HCT116 (cell line): Measurements from ENCODE around the gene ITPR1. TPM values are rescaled to one million over a fixed set of nuclear protein-coding genes. Genes with fewer than 3 reads are reported as not detected.

ENCODE experiments used
- ATAC-seq: fragments of 200-7000 bp; cut with Tn5 transposase; 2 replicates; pipeline ENCODE4 v1.9.1; 2020; ENCODE audit warnings: mild to moderate bottlenecking, moderate library complexity
- BruUV-seq: library from RNA; stranded (reverse); fragments of 400-500 nt; replicated peaks from 2 replicates; lab custom pipeline; 2021; lab: Mats Ljungman, UMichigan
- CTCF ChIA-PET: fragments of 300-600 bp; sonication (Branson Sonifier 250); formaldehyde crosslinking; loops from one replicate; lab custom pipeline; 2021; ENCODE audit warnings: antibody characterized with exemption; lab: Charles Lee
- POLR2A ChIA-PET: fragments of 300-600, 350-600 bp; sonication (Branson Sonifier 250); formaldehyde crosslinking; loops from one replicate; lab custom pipeline; 2021; ENCODE audit warnings: antibody characterized with exemption; lab: Charles Lee
- RAD21 ChIA-PET, 2 experiments: fragments of 300-600 bp; sonication (Branson Sonifier 250); formaldehyde crosslinking; loops; one replicate each; lab custom pipeline; 2023; ENCODE audit warnings: low total read pairs in 2 of 2; ENCODE audit not compliant: uncharacterized antibody in 2 of 2, unreplicated experiment in 2 of 2, low non-redundant PET in 1 of 2; lab: Charles Lee
- DNase-seq: peaks from one replicate; pipeline ENCODE4 v3.0.0-alpha.2; 2010; ENCODE audit warnings: low read depth, low spot score
- H2AFZ ChIP-seq: fragments of 200-600 bp; shearing (Covaris generic), sonication (generic); 2 replicates; pipeline ENCODE4 v1.6.1; 2017; ENCODE audit warnings: low read depth, mixed run types, mixed read lengths, antibody characterized with exemption, low read length; ENCODE audit not compliant: poor library complexity, severe bottlenecking
- H3K27ac ChIP-seq: 2 replicates; pipeline ENCODE4 v1.5.1; 2012; ENCODE audit warnings: low read depth, low read length
- H3K27me3 ChIP-seq: fragments of 200-600 bp; sonication (generic); 2 replicates; pipeline ENCODE4 v1.6.1; 2016; ENCODE audit warnings: mixed run types, low read length, mixed read lengths; ENCODE audit not compliant: insufficient read depth
- H3K36me3 ChIP-seq, 2 experiments: fragments of 200-500 bp in 1 of 2; fragments of 200-600 bp in 1 of 2; sonication (Bioruptor generic) in 1 of 2; sonication (generic) in 1 of 2; 2 replicates each; pipeline versions ENCODE4 v1.5.1 to v1.6.1; 2014 to 2016; ENCODE audit warnings: low read length in 2 of 2, inconsistent platforms in 1 of 2, mixed read lengths in 1 of 2, mixed run types in 1 of 2; ENCODE audit not compliant: insufficient read depth in 2 of 2, control insufficient read depth in 1 of 2
- H3K4me1 ChIP-seq, 2 experiments: fragments of 200-600 bp in 1 of 2; sonication (generic) in 1 of 2; 2 replicates each; pipeline versions ENCODE4 v1.5.1 to v1.6.1; 2012 to 2017; ENCODE audit warnings: low read length in 2 of 2, inconsistent platforms in 1 of 2, mild to moderate bottlenecking in 1 of 2, mixed read lengths in 1 of 2, mixed run types in 1 of 2, moderate library complexity in 1 of 2; ENCODE audit not compliant: insufficient read depth in 2 of 2, control insufficient read depth in 1 of 2
- H3K4me2 ChIP-seq: fragments of 200-600 bp; sonication (generic); 2 replicates; pipeline ENCODE4 v1.6.1; 2017; ENCODE audit warnings: mixed run types, low read length, mixed read lengths
- H3K4me3 ChIP-seq, 2 experiments: fragments of 200-600 bp in 1 of 2; sonication (generic) in 1 of 2; replicated peaks in 1 of 2; 2 replicates each; pipeline ENCODE4 v1.5.1; 2011 to 2016; ENCODE audit warnings: low read length in 2 of 2, control low read depth in 1 of 2, low read depth in 1 of 2, mild to moderate bottlenecking in 1 of 2, mixed read lengths in 1 of 2, mixed run types in 1 of 2
- H3K79me2 ChIP-seq: fragments of 200-600 bp; sonication (generic); 2 replicates; pipeline ENCODE4 v1.6.1; 2017; ENCODE audit warnings: mild to moderate bottlenecking, mixed run types, low read length, moderate library complexity, mixed read lengths; ENCODE audit not compliant: insufficient read depth
- H3K9ac ChIP-seq: fragments of 200-600 bp; sonication (generic); 2 replicates; pipeline ENCODE4 v1.6.1; 2016; ENCODE audit warnings: low read length, mixed read lengths
- H3K9me2 ChIP-seq: fragments of 200-600 bp; sonication (generic), shearing (Covaris generic); 2 replicates; pipeline ENCODE4 v1.6.1; 2017; ENCODE audit warnings: mixed run types, mild to moderate bottlenecking, moderate library complexity; ENCODE audit not compliant: insufficient read depth
- H3K9me3 ChIP-seq, 2 experiments: fragments of 200-500 bp in 1 of 2; fragments of 200-600 bp in 1 of 2; sonication (Bioruptor generic) in 1 of 2; sonication (generic) in 1 of 2; 2 replicates each; pipeline ENCODE4 v1.6.1; 2014 to 2017; ENCODE audit warnings: low read length in 2 of 2, mixed read lengths in 2 of 2, inconsistent platforms in 1 of 2, low read depth in 1 of 2, mild to moderate bottlenecking in 1 of 2, mixed run types in 1 of 2, moderate library complexity in 1 of 2; ENCODE audit not compliant: control insufficient read depth in 1 of 2, insufficient read depth in 1 of 2
- H4K20me1 ChIP-seq: fragments of 200-600 bp; sonication (generic), shearing (Covaris generic); 2 replicates; pipeline ENCODE4 v1.6.1; 2017; ENCODE audit warnings: mixed run types, mild to moderate bottlenecking, moderate library complexity; ENCODE audit not compliant: insufficient read depth
- CBX3 ChIP-seq: IDR thresholded peaks from 2 replicates; pipeline ENCODE4 v1.6.1; 2012; ENCODE audit warnings: low read depth
- CEBPB ChIP-seq: IDR thresholded peaks from 2 replicates; pipeline ENCODE4 v1.6.1; 2012; ENCODE audit warnings: low read depth
- ELF1 ChIP-seq: IDR thresholded peaks from 2 replicates; pipeline ENCODE4 v1.6.1; 2012; ENCODE audit warnings: low read depth, borderline replicate concordance
- EZH2 ChIP-seq: fragments of 200-600 bp; sonication (generic); IDR thresholded peaks from 2 replicates; pipeline ENCODE4 v1.6.1; 2017; ENCODE audit warnings: antibody characterized with exemption, mixed run types
- SIN3A ChIP-seq: IDR thresholded peaks from 2 replicates; pipeline ENCODE4 v1.6.1; 2012; ENCODE audit warnings: low read depth
- SP1 ChIP-seq: IDR thresholded peaks from 2 replicates; pipeline ENCODE4 v1.6.1; 2012; ENCODE audit warnings: low read depth
- SRF ChIP-seq: IDR thresholded peaks from 2 replicates; pipeline ENCODE4 v1.6.1; 2012; ENCODE audit warnings: low read depth
- TCF7L2 ChIP-seq: IDR thresholded peaks from 2 replicates; pipeline ENCODE4 v1.7.0; 2011; ENCODE audit warnings: borderline replicate concordance, inconsistent platforms; ENCODE audit not compliant: insufficient read depth, insufficient read length; ENCODE audit errors: extremely low read depth
- YY1 ChIP-seq: IDR thresholded peaks from 2 replicates; pipeline ENCODE4 v1.6.1; 2011; ENCODE audit warnings: low read length, low read depth, moderate library complexity, mild to moderate bottlenecking; ENCODE audit not compliant: insufficient replicate concordance; ENCODE audit errors: extremely low read depth
- ZFX ChIP-seq: fragments of 450-650 bp; IDR thresholded peaks from 2 replicates; pipeline ENCODE4 v1.6.1; 2017
- ZNF274 ChIP-seq: fragments of 200-500 bp; sonication (Bioruptor generic); IDR thresholded peaks from 2 replicates; pipeline ENCODE4 v1.6.1; 2014; ENCODE audit warnings: mild to moderate bottlenecking, low read depth, low read length, inconsistent platforms
- intact Hi-C: fragments of 100-400 bp; cut with micrococcal nuclease; formaldehyde crosslinking; loops from 2 replicates; pipeline ENCODE4 v1.10.0; 2022
- total RNA-seq: library from RNA; stranded (reverse); gene quantifications from one replicate; pipeline ENCODE4 v1.2.1, GENCODE V29; 2021; ENCODE audit not compliant: unreplicated experiment
- TF ChIP-seq, protein P1 (sequence below): IDR thresholded peaks from 2 replicates; pipeline ENCODE4 v1.6.1; 2012
- TF ChIP-seq, protein P2 (sequence below): IDR thresholded peaks from 2 replicates; pipeline ENCODE4 v1.6.1; 2012; ENCODE audit warnings: low read depth
- TF ChIP-seq, protein P3 (sequence below): IDR thresholded peaks from 2 replicates; pipeline ENCODE4 v1.6.1; 2012

The ITPR1 gene
- total RNA-seq, 1 experiment from 2014 or later: 9.2 TPM

DNA sequence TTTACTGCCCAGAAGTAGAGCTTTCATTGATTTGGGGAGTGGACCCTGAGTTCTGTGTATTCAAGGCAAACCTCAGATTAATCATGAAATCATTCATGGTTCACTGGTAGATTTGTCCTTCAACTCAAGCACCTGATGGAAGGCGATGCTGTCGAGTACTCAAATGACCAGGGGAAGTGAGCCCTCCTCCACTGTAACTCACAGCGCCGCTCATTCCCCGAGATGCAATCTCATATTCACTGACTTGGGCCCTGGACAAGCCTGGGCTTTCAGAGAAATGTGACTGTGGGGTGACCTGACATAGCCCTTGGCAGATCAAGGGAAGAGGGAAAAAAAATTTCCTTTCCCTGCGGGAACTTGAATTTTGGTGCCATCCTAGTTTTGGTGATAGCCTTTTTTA is 329.4 kb downstream of the ITPR1 start:
- Histone ChIP-seq H3K79me2 (no peaks in the 10 kb centered on the region), H2AFZ (no peak overlapping the region), H4K20me1 (no peaks in the 10 kb centered on the region), H3K27me3 (no peaks in the 10 kb centered on the region), H3K36me3 (no peaks in the 10 kb centered on the region), H3K9me3 (no peaks in the 10 kb centered on the region), H3K4me2 (no peak overlapping the region), H3K4me1 (peaks cover 16 to 36% of the 10 kb centered on the region in 2 experiments), H3K9ac (no peak overlapping the region), H3K4me3 (no peak overlapping the region), H3K9me2 (no peaks in the 10 kb centered on the region), H3K27ac (no peak overlapping the region)
- TF ChIP-seq, protein P1, sequence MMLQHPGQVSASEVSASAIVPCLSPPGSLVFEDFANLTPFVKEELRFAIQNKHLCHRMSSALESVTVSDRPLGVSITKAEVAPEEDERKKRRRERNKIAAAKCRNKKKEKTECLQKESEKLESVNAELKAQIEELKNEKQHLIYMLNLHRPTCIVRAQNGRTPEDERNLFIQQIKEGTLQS: no peak
- TF ChIP-seq SIN3A (no peak), SP1 (no peak), CBX3 (no peak), ELF1 (no peak), EZH2 (no peak), CEBPB (no peak), ZFX (no peak), ZNF274 (no peak), SRF (no peak), YY1 (no peak), TCF7L2 (no peak)
- TF ChIP-seq, protein P2, sequence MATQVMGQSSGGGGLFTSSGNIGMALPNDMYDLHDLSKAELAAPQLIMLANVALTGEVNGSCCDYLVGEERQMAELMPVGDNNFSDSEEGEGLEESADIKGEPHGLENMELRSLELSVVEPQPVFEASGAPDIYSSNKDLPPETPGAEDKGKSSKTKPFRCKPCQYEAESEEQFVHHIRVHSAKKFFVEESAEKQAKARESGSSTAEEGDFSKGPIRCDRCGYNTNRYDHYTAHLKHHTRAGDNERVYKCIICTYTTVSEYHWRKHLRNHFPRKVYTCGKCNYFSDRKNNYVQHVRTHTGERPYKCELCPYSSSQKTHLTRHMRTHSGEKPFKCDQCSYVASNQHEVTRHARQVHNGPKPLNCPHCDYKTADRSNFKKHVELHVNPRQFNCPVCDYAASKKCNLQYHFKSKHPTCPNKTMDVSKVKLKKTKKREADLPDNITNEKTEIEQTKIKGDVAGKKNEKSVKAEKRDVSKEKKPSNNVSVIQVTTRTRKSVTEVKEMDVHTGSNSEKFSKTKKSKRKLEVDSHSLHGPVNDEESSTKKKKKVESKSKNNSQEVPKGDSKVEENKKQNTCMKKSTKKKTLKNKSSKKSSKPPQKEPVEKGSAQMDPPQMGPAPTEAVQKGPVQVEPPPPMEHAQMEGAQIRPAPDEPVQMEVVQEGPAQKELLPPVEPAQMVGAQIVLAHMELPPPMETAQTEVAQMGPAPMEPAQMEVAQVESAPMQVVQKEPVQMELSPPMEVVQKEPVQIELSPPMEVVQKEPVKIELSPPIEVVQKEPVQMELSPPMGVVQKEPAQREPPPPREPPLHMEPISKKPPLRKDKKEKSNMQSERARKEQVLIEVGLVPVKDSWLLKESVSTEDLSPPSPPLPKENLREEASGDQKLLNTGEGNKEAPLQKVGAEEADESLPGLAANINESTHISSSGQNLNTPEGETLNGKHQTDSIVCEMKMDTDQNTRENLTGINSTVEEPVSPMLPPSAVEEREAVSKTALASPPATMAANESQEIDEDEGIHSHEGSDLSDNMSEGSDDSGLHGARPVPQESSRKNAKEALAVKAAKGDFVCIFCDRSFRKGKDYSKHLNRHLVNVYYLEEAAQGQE: no peak
- TF ChIP-seq, protein P3, sequence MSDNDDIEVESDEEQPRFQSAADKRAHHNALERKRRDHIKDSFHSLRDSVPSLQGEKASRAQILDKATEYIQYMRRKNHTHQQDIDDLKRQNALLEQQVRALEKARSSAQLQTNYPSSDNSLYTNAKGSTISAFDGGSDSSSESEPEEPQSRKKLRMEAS: no peak
- ChIA-PET POLR2A (no interaction called here), RAD21 (no interaction called here), CTCF (no interaction called here)
- BruUV-seq: no TSS peak
- intact Hi-C loops: no loop called here
- no peak for DNase-seq
- no peak for ATAC-seq
